Testis (tissue), 3 donors: ENCODE results near the gene SGK2. TPM values are rescaled to one million over a fixed set of nuclear protein-coding genes. Genes with fewer than 3 reads are reported as not detected.
A peak's percentile ranks its signal among the peaks of the same experiment; 100 is the strongest.

Experiments used
- DNase-seq: peaks from one replicate; pipeline ENCODE4 v3.0.0-alpha.2; 2019
- H3K27ac ChIP-seq, 2 donors: fragments of 200-600 bp; sonication (generic); one replicate each; pipeline ENCODE4 v1.5.1; 2019
- H3K27me3 ChIP-seq: fragments of 200-600 bp; sonication (generic); one replicate; pipeline ENCODE4 v1.5.1; 2019
- H3K36me3 ChIP-seq: fragments of 200-600 bp; sonication (generic); one replicate; pipeline ENCODE4 v1.5.1; 2017; ENCODE audit warnings: low read depth; ENCODE audit errors: missing control alignments
- H3K4me1 ChIP-seq: fragments of 200-600 bp; sonication (generic); one replicate; pipeline ENCODE4 v1.5.1; 2019
- H3K4me3 ChIP-seq, 2 donors: fragments of 200-600 bp; sonication (generic); one replicate each; pipeline ENCODE4 v1.5.1; 2017 to 2019
- H3K9me3 ChIP-seq: fragments of 200-600 bp; sonication (generic); one replicate; pipeline ENCODE4 v1.5.1; 2017
- CTCF ChIP-seq, 3 experiments: fragments of 450-650 bp in 2 of 3; fragments of 200-600 bp in 1 of 3; sonication (generic) in 1 of 3; IDR thresholded peaks; one replicate each; pipeline ENCODE4 v1.5.1; 2016 to 2019; ENCODE audit warnings: antibody characterized with exemption in 3 of 3, mild to moderate bottlenecking in 2 of 3, moderate library complexity in 1 of 3
- POLR2A ChIP-seq: fragments of 450-650 bp; IDR thresholded peaks from one replicate; pipeline ENCODE4 v1.6.1; 2017; ENCODE audit warnings: antibody characterized with exemption, mild to moderate bottlenecking, moderate library complexity
- WGBS, 2 donors: methylation state at CpG; one replicate each; pipeline ENCODE4 v1.1.5; 2018; 5-methylcytosine and 5-hydroxymethylcytosine counted together
- intact Hi-C: fragments of 100-400 bp; cut with DNase I; formaldehyde crosslinking; loops from one replicate; pipeline ENCODE4 v1.15.1; 2023; ENCODE audit warnings: low total_unique reads
- polyA plus RNA-seq: library from polyadenylated mRNA; stranded (reverse); fragments of 350-450 nt; fragmentation: Illumina TruSeq; extraction: RNeasy Lipid Tissue Mini Kit (QIAGEN cat#74804); gene quantifications from one replicate; pipeline ENCODE4 v1.2.3, GENCODE V29; 2014; ENCODE audit warnings: low read depth, low replicate concordance; ENCODE audit not compliant: insufficient read depth
- total RNA-seq, 2 donors: library from RNA; depleted of rRNA; stranded (reverse); fragments of >200 nt; gene quantifications; one replicate each; pipeline ENCODE4 v1.2.3, GENCODE V29; 2016

The SGK2 gene
- total and polyA plus RNA-seq, 3 donors from 2014 or later, result 1.3 to 8.5 (median 6.2) TPM

- 93 to 96% methylated on average over 4 of the region's 4 CpGs for WGBS, 2 donors
- H3K36me3 ChIP-seq, result no peaks in the 10 kb centered on the region
Observed at GRCh38 chr20:43545837-43546578, 12.8 kb upstream of the SGK2 start.

GRCh38 chr20:43548273-43548880, 10.4 kb upstream of the SGK2 start:
- H3K4me1 ChIP-seq, result peaks cover 21% of the 10 kb centered on the region
- no peak for DNase-seq
- no peaks in the 10 kb centered on the region for H3K9me3 ChIP-seq
- H3K27me3 ChIP-seq, result no peaks in the 10 kb centered on the region
- 85 to 89% methylated on average over 4 to 5 of the region's 5 CpGs for WGBS, 2 donors
- no peak overlapping the region for H3K27ac ChIP-seq
- intact Hi-C loops, result no loop called here
- H3K4me3 ChIP-seq, result no peak overlapping the region
- TF ChIP-seq POLR2A (no peak), CTCF (IDR thresholded peaks at IDR 0.05) (no peak)
- H3K36me3 ChIP-seq, result no peaks in the 10 kb centered on the region

More at GRCh38 chr20:43545837-43546578, 12.8 kb upstream of the SGK2 start:
- H3K27me3 ChIP-seq, result no peaks in the 10 kb centered on the region
- intact Hi-C loops, result no loop called here
- H3K4me3 ChIP-seq, result no peak overlapping the region
- TF ChIP-seq CTCF (IDR thresholded peaks at IDR 0.05) (no peak), POLR2A (no peak)
- DNase-seq, result no peak
- no peak overlapping the region for H3K27ac ChIP-seq
- H3K4me1 ChIP-seq, result peaks cover 14% of the 10 kb centered on the region
- no peaks in the 10 kb centered on the region for H3K9me3 ChIP-seq

- TF ChIP-seq POLR2A (no peak), CTCF (IDR thresholded peaks at IDR 0.05) (no peak)
- WGBS, 2 donors, result 94 to 100% methylated on average over 2 to 4 of the region's 4 CpGs
- DNase-seq, result no peak
- H3K27ac ChIP-seq, result peak overlapping the region in 1 of 2 donors; percentile 66
- intact Hi-C loops, result no loop called here
- H3K27me3 ChIP-seq, result no peaks in the 10 kb centered on the region
- H3K4me1 ChIP-seq, result peaks cover 21% of the 10 kb centered on the region
- no peaks in the 10 kb centered on the region for H3K9me3 ChIP-seq
- no peaks in the 10 kb centered on the region for H3K36me3 ChIP-seq
- H3K4me3 ChIP-seq, result no peak overlapping the region
Observed at GRCh38 chr20:43549416-43550065, 9.3 kb upstream of the SGK2 start.

- Histone ChIP-seq H3K4me3 (no peak overlapping the region), H3K36me3 (no peaks in the 10 kb centered on the region), H3K27me3 (no peaks in the 10 kb centered on the region), H3K9me3 (no peaks in the 10 kb centered on the region), H3K27ac (peak overlapping the region; percentile 4 to 66), H3K4me1 (peaks cover 21% of the 10 kb centered on the region)
- intact Hi-C loops, result no loop called here
- TF ChIP-seq CTCF (IDR thresholded peaks at IDR 0.05) (no peak), POLR2A (no peak)
- WGBS, 2 donors, result 43 to 77% methylated on average over 2 of the region's 2 CpGs
- no peak for DNase-seq
Observed at GRCh38 chr20:43550456-43550855, 8.4 kb upstream of the SGK2 start.
